CD4-positive, alpha-beta T cell treated with Interleukin-4 for 4 hours (primary cell): ENCODE measurements around the gene FGF14.
"Not testable (repeated sequence)": the region's sequence is repeated elsewhere in the genome, so short reads cannot be mapped to it uniquely, and the experiment has no call there.

Experiments used
- DNase-seq: peaks from one replicate; pipeline ENCODE4 v3.0.0-alpha.2; 2020

The FGF14 gene

DNA sequence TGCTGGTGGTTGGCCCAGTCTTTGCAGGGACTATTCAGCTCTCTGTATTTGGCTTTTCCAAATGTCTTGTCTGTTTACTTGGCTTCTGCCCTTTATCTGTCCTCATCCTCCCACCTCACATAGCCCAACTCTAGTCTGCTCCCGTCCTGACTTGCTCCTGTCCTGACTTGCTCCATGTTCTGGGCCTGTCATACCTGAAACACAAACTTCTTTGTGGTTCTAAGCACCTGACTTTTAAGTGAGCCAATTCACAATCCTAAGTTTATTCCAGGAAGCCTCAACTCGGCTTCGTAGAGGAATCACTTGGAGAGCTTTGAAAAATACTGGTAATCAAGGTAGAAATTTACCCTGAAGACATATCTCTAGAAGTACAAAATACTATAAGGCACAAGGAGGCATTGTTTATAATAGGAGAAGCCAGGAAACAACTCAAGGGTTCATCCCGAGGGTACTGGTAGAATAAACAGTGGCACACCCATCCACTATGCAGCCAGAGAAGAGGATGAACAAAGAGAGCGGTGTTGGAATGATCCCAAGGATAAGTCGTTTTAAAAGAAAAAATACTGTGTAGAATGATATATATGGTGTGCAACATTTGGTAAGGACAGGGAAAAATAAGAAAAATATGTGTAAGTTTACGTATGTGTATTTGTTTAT, 284.5 kb downstream of the FGF14 start:
- no peak for DNase-seq

DNA sequence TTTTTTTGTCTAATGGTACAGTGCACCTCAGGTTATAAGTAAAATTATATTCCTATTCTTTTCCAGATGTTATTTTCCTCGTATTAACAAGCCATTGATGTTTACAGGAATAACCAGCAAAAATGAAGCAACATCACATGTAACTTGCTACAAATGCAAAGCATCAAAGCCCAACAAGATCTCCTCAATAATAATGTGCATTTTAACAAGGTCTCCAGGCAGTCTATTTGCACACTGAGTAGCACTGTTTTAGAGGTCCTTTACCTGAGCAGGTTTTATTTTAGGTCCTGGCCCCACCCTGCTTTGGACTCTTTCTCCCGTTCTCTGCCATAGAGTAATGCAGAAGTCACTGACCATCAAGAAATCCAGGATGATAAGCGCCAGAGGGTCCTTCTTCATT, 298.4 kb downstream of the FGF14 start:
- DNase-seq = no peak

GRCh38 chr13:102100234-102100633, 301.6 kb downstream of the FGF14 start:
- DNase-seq = no peak

DNA sequence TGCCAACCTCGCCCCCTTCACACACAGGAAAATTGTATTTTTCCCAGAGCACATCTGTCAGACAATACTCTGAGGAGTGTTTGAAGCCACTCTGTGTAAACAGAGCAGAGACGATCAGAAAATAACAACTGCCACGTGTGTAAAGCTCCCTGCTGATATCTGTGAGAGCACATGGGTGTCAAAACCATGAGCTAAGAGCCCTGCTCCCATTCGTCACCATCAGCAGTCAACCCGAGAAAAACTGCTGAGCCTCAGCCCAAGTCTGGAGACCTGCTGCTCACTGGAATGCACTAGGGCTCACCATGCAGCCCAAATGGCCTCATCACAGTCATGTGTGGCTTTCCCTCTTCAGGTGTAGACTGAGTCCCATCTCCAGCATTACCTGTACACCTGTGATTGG, 304.1 kb downstream of the FGF14 start:
- no peak for DNase-seq

GRCh38 chr13:102093288-102093687, 308.6 kb downstream of the FGF14 start:
- not testable (repeated sequence) for DNase-seq

- no peak for DNase-seq
Measured at GRCh38 chr13:102091231-102091630, 310.6 kb downstream of the FGF14 start.

DNA sequence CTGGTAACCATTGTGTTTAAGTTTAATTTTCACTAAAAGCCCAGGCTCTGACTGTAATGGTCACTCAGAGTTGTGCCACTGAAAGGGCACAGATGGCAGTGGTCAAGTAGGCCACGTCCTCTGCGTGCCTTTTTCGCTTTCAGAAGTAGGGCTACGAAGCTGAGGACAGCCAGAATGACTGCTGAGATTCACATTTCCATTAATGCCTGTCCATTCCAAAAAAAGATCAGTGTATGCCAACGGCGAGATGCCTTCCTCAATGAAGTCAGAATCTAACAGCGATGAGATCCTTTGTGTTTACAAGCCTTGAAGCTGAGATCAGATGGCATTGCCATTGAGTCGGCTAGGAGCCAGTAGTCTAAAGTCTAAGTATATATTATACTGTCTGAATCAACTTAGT, 311.3 kb downstream of the FGF14 start:
- DNase-seq = no peak

- no peak for DNase-seq
Measured at GRCh38 chr13:102089722-102090121, 312.1 kb downstream of the FGF14 start.

DNA sequence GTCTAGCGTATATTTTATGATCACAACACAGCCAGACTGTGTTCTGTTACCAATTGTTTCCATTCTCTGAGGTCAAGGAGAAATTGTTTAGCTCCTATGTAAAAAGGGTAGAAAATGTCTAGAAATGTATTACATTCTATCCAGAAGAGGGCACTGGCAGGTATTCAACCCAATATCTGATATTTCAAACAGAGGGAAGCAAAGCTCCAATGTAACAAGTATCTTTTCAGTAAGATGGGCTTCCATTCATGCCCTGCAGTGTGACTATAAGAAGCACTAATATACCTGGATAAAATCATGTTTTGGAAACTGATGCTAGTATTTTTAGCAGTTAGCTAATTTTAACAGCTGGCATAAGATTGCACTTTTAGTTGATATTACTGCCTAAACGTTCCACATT, 312.7 kb downstream of the FGF14 start:
- no peak for DNase-seq

DNA sequence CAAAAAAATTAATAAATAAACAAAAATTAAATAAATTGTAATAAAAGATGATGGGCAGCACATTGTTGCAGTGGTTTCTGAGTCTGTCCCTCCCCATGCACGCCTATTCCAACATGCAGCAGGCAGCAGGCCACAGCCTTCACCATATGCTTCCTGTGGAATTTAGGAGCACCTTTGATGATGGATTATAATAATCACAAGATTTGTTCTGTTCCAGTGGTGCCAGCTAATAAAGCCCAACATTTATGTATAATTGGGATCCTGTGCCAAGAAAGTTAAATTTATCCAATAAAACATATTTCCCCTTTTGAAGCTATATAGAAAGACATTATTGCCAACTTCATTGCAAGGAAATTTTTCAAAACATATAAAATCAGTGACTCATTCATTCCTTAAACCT, 328.6 kb downstream of the FGF14 start:
- DNase-seq = no peak

DNA sequence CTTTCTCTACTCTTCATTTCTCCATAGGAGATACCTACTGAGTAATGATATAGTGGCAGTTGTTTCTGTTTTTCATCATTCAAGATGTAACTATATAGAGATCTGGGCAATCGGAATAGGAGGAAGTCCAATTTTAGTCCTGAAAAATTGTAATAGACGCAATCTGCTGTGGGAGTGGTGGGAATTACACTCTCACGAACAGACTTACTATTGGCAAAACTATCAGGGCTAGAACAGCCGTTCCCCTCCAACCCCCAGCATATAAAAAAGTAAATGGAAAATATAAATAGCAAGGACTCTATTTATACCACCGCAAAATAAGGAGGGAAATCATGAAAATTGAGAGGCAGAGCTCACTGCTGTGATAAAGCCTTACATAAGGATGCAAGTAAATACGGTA, 330.1 kb downstream of the FGF14 start:
- no peak for DNase-seq

- not testable (repeated sequence) for DNase-seq
Measured at GRCh38 chr13:102068323-102068722, 333.5 kb downstream of the FGF14 start.

- DNase-seq = no peak
Measured at GRCh38 chr13:102055090-102055779, 346.6 kb downstream of the FGF14 start.

GRCh38 chr13:102049853-102050252, 352.0 kb downstream of the FGF14 start:
- no peak for DNase-seq

DNA sequence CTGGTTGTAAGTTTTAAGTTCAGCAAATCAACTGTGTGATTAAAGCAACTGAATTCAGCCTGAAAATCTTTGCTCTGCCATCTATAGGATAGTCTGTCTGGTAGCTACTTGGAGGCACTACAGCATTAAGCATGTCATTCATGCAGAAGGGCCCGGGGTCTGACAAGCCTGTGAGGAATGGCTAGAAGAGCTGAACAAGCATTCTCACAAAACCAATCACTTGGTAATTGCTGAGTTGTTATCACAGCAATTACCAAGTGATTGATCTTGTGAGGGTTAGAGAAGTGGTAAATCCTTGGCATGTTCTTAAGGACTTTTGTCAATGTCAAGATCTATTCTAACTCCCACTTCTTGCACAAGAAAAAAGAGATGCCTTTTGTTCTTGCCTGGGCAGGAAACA, 356.1 kb downstream of the FGF14 start:
- no peak for DNase-seq

DNA sequence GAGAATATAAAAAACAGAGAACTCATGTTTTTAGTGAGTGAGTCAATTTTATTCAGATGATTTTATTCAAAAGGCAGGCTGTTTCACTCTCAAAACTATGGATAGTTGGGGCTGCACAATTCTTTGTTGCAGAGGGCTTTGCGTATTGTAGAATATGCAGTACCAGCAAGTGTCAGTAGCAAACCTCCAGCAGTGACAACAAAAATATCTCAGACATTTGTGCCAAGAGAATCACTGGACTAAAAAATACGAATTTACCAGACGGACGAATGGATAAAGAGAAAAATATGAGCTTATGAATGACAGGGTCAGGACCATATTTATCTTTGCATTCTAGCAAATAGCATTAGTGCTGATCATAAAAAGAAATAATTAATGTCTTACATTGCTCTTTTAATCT, 359.1 kb downstream of the FGF14 start:
- DNase-seq = no peak

DNA sequence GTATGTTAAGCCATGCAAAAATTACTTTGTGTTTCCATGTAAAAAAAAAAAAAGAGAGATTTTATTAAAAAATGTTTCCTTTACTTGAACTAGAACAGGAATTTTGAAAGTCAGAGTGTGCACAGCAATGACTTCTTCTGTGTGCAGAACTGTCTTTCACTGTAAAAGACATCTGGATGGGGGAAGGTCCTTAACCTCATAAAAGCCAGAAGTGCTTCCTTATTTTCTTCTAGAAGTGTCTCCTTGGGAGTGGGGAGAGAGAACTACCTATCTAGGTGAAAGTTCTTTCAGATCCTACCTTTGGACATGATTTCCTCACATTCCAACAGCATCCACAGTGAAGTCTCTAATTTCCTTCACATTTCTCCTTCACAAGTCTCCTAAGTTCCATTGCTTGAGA, 360.3 kb downstream of the FGF14 start:
- DNase-seq = no peak

GRCh38 chr13:102040812-102041211, 361.0 kb downstream of the FGF14 start:
- no peak for DNase-seq

DNA sequence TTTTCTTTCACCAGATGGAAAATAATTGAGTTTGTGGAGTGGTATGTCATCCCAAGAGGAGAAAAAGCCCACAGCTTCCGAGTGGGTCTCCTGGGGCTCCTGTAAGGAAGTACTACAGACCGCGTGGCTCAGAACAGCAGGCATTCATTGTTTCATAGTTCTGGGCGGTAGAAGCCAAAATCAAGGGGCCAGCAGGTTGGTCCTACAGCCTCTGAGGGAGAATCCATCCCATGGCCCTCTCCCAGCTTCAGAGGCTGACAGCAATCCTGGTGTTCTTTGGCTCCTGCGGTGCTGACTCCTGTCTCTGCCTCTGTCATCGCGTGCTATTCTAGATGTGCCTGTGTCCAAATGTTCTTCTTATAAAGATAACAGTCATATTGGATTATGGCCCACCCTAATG, 362.6 kb downstream of the FGF14 start:
- no peak for DNase-seq

- no peak for DNase-seq
Measured at GRCh38 chr13:102038787-102039186, 363.1 kb downstream of the FGF14 start.

- no peak for DNase-seq
Measured at GRCh38 chr13:102035969-102036368, 365.9 kb downstream of the FGF14 start.

- no peak for DNase-seq
Measured at GRCh38 chr13:102033857-102034331, 368.0 kb downstream of the FGF14 start.

- no peak for DNase-seq
Measured at GRCh38 chr13:102033386-102033785, 368.5 kb downstream of the FGF14 start.

DNA sequence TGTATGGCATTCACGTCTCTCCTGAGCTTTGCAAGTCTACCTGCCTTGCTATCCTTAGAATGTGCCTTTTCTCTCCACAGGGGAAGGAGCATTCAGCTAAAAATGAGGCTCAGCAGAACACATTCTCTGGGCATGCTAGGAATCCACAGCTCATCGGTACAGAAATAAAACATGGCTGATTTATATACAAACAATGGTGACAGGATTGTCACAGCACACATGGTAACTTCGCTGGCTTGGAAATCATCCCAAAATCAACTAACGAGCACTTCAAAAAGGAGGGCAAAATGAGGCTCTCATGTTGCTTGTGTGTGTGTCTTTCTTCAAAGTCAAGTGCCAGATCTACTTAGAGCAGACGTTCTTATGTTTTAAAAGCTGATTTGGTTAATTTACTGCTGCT, 373.0 kb downstream of the FGF14 start:
- no peak for DNase-seq

DNA sequence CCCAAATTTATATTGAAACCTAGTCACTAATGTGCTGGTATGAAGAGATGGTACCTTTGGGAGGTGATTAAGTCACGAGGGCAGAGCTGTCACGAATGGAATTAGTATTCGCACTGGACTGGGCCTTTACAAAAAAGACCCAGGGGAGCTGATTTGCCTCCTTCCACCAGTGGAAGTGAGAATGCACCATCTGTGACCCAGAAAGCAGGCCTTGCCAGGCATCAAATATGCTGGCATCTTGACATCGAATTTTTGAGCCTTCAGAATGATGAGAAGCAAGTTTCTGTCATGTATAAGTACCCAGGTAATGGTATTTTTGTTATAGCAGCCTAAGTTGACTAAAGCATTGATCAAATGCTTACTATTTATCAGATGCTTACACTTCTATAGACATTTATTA, 373.6 kb downstream of the FGF14 start:
- no peak for DNase-seq
